ENCODE measurements around the gene EGFLAM. TPM values are rescaled to one million over a fixed set of nuclear protein-coding genes. Genes with fewer than 3 reads are reported as not detected.
A peak's percentile ranks its signal among the peaks of the same experiment; 100 is the strongest.

EGFLAM gene
- total RNA-seq: 11.2 and 13.8 TPM in 2 replicates

DNA sequence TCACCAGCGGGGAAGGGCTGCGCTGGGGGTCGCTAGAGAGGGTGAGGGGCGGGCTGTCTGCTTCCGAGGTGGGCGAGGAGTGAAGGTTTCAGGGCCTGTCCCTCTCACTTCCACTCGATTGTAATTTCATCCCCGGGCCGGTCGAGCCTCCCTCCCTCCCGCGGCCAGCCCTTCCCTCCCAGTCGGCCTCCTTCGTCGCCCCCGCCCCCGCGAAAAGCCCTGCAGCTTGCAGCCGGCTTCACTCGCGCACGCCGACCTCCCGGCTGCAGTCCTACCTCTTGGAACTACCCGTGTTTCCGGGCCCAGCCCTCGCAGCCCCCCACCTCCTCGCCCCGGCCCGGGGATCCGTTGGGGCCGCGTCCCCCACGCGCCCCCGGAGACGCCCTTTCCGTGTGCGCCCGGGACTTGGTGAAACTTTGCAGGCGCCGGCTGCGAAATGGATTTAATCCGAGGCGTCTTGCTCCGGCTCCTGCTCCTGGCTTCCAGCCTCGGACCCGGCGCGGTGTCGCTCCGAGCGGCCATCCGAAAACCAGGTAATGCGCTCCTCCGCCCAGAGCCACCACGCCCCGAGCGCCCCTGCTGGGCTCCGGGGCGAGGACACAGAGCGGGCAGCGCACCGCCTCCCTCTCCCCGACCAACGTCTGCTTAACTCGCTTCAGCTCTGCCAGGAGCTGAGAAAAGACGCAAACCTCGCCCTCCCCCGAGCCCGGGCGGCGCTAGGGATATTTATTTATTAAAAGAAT is at the start of gene EGFLAM:
Gene EGFLAM (plus strand): TSS at position 241 of the 743 bp plus-strand sequence. CDS start 196 bp downstream, at position 437.
- TF ChIP-seq, protein P1, sequence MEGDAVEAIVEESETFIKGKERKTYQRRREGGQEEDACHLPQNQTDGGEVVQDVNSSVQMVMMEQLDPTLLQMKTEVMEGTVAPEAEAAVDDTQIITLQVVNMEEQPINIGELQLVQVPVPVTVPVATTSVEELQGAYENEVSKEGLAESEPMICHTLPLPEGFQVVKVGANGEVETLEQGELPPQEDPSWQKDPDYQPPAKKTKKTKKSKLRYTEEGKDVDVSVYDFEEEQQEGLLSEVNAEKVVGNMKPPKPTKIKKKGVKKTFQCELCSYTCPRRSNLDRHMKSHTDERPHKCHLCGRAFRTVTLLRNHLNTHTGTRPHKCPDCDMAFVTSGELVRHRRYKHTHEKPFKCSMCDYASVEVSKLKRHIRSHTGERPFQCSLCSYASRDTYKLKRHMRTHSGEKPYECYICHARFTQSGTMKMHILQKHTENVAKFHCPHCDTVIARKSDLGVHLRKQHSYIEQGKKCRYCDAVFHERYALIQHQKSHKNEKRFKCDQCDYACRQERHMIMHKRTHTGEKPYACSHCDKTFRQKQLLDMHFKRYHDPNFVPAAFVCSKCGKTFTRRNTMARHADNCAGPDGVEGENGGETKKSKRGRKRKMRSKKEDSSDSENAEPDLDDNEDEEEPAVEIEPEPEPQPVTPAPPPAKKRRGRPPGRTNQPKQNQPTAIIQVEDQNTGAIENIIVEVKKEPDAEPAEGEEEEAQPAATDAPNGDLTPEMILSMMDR (IDR thresholded peaks at IDR 0.05; ENCODE audit: extremely low read depth, low read depth, low read length): no peak

DNA sequence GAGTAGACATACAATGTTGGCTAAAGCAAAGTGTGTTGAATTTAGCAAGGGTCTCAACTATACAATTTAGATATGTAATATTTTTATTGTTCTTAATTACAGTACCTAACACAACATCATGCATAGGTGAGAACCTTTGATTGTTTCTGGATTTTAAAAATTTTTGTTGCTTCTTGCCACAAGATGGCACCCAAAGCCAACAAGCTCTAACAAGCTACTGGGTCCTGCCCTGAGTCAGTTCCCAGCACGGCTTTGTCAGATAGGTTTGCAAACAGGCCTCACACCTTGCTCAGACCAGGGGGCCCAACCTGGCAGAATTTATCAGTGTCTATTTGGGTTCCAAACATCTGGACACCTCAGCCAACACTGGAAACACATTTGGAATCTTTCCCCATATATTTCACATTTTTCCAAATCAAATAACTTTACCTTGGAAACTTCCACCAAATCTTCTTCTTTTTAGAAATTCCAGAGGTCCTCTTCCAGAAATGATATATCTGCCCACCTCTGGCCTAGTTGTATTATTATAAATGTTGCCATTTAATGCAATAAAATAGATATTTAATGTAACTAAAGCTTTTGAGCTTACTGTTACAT is 49.5 kb upstream of the EGFLAM start:
- Histone ChIP-seq H4K20me1 (ENCODE audit: insufficient read depth, low read length) (no peaks in the 10 kb centered on the region), H3K36me3 (ENCODE audit: insufficient read depth, low read length) (no peaks in the 10 kb centered on the region), H3K4me1 (ENCODE audit: insufficient read depth, low read length) (no peaks in the 10 kb centered on the region), H3K4me2 (ENCODE audit: insufficient read depth, low read length) (no peak overlapping the region), H3K9me3 (ENCODE audit: low read depth, low read length) (no peaks in the 10 kb centered on the region), H3K79me2 (ENCODE audit: insufficient read depth, low read length) (no peaks in the 10 kb centered on the region), H3K27ac (ENCODE audit: low read depth, low read length) (no peak overlapping the region), H2AFZ (ENCODE audit: low read length) (no peak overlapping the region), H3K4me3 (ENCODE audit: insufficient read depth, low read length) (no peak overlapping the region), H3K27me3 (ENCODE audit: insufficient read depth, low read length) (peaks cover 17% of the 10 kb centered on the region)
- TF ChIP-seq, protein P1 (IDR thresholded peaks at IDR 0.05; ENCODE audit: extremely low read depth, low read depth, low read length): peak; percentile 59
- no peak for DNase-seq (ENCODE audit: insufficient read length, low spot score, missing footprints)

More for the DNA sequence above, at the start of gene EGFLAM:
- H3K27me3 ChIP-seq (ENCODE audit: insufficient read depth, low read length): peaks cover 80% of the 10 kb centered on the region
- H3K4me2 ChIP-seq (ENCODE audit: insufficient read depth, low read length): peak within 1 kb of the TSS; percentile 57
- no peaks in the 10 kb centered on the region for H3K36me3 ChIP-seq (ENCODE audit: insufficient read depth, low read length)
- DNase-seq (ENCODE audit: insufficient read length, low spot score, missing footprints): peak; percentile 79
- no peak within 1 kb of the TSS for H2AFZ ChIP-seq (ENCODE audit: low read length)
- no peak within 1 kb of the TSS for H3K27ac ChIP-seq (ENCODE audit: low read depth, low read length)
- H3K4me1 ChIP-seq (ENCODE audit: insufficient read depth, low read length): no peaks in the 10 kb centered on the region
- no peaks in the 10 kb centered on the region for H3K79me2 ChIP-seq (ENCODE audit: insufficient read depth, low read length)
- no peaks in the 10 kb centered on the region for H3K9me3 ChIP-seq (ENCODE audit: low read depth, low read length)
- H3K4me3 ChIP-seq (ENCODE audit: insufficient read depth, low read length): peak within 1 kb of the TSS; percentile 62
- no peaks in the 10 kb centered on the region for H4K20me1 ChIP-seq (ENCODE audit: insufficient read depth, low read length)

DNA sequence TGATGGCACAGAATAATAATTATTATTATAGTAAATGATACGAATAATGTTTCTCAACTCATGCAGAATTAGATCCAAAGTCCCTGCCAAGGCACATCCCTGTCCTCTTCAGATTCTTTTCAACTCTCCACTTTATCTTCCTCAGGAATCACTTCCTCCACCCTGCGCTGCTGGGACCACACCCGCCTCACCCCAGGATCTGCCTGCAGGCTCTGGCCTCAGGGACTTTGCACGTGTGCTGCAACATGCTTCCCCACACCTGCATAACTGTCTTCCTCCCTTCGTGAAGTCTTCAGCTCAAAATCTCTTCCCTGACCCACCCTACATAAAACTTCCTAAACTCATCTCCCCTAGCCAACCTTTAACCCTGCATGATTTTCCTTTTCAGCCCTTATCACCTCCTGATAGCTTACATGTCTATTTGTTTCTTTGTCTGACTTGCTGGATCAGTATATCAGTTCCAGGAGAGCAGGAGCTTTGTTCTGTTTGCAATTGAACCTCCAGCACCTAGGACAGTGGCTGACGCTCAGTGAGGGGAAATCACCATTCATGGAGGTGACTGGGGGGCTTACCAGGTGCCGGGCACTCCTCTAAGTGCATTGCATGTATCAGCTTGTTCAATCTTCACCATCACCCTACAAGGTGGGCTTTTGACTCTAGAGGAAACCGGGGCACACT is 47.5 kb upstream of the EGFLAM start:
- no peak overlapping the region for H3K4me2 ChIP-seq (ENCODE audit: insufficient read depth, low read length)
- TF ChIP-seq, protein P1 (IDR thresholded peaks at IDR 0.05; ENCODE audit: extremely low read depth, low read depth, low read length): no peak
- no peak overlapping the region for H3K4me3 ChIP-seq (ENCODE audit: insufficient read depth, low read length)
- H3K27ac ChIP-seq (ENCODE audit: low read depth, low read length): no peak overlapping the region
- H2AFZ ChIP-seq (ENCODE audit: low read length): no peak overlapping the region
- no peaks in the 10 kb centered on the region for H4K20me1 ChIP-seq (ENCODE audit: insufficient read depth, low read length)
- H3K79me2 ChIP-seq (ENCODE audit: insufficient read depth, low read length): no peaks in the 10 kb centered on the region
- H3K36me3 ChIP-seq (ENCODE audit: insufficient read depth, low read length): no peaks in the 10 kb centered on the region
- H3K4me1 ChIP-seq (ENCODE audit: insufficient read depth, low read length): no peaks in the 10 kb centered on the region
- H3K27me3 ChIP-seq (ENCODE audit: insufficient read depth, low read length): peaks cover 3% of the 10 kb centered on the region
- DNase-seq (ENCODE audit: insufficient read length, low spot score, missing footprints): no peak
- H3K9me3 ChIP-seq (ENCODE audit: low read depth, low read length): no peaks in the 10 kb centered on the region

DNA sequence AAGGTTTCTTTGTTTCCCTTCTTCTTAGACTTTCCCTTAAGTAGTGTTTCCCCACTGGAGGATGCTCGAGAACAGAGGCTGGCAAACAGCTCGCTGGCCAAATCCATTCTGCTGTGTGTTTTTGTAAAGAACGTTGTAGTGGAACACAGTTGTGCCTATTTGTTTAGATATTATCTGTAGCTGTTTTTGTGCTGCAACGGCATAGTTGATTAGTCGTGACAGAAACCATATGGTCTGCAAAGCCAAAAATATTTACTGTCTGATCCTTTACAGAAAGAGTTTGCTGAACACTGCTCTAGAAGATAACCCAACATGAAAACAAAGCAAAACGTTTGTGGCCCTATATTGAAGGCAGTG is 47.0 kb upstream of the EGFLAM start:
- H4K20me1 ChIP-seq (ENCODE audit: insufficient read depth, low read length): no peaks in the 10 kb centered on the region
- H3K4me3 ChIP-seq (ENCODE audit: insufficient read depth, low read length): no peak overlapping the region
- H2AFZ ChIP-seq (ENCODE audit: low read length): no peak overlapping the region
- H3K9me3 ChIP-seq (ENCODE audit: low read depth, low read length): no peaks in the 10 kb centered on the region
- DNase-seq (ENCODE audit: insufficient read length, low spot score, missing footprints): no peak
- peaks cover 6% of the 10 kb centered on the region for H3K27me3 ChIP-seq (ENCODE audit: insufficient read depth, low read length)
- TF ChIP-seq, protein P1 (IDR thresholded peaks at IDR 0.05; ENCODE audit: extremely low read depth, low read depth, low read length): no peak
- no peak overlapping the region for H3K27ac ChIP-seq (ENCODE audit: low read depth, low read length)
- H3K4me1 ChIP-seq (ENCODE audit: insufficient read depth, low read length): no peaks in the 10 kb centered on the region
- H3K36me3 ChIP-seq (ENCODE audit: insufficient read depth, low read length): no peaks in the 10 kb centered on the region
- H3K79me2 ChIP-seq (ENCODE audit: insufficient read depth, low read length): no peaks in the 10 kb centered on the region
- no peak overlapping the region for H3K4me2 ChIP-seq (ENCODE audit: insufficient read depth, low read length)
